CD4-positive, alpha-beta T cell treated with Interleukin-15 for 1 hour (primary cell): ENCODE measurements around the gene LPP.
"Not testable (repeated sequence)": the region's sequence is repeated elsewhere in the genome, so short reads cannot be mapped to it uniquely, and the experiment has no call there.

Experiments used
- DNase-seq: peaks from one replicate; pipeline ENCODE4 v3.0.0-alpha.2; 2020

LPP gene

DNA sequence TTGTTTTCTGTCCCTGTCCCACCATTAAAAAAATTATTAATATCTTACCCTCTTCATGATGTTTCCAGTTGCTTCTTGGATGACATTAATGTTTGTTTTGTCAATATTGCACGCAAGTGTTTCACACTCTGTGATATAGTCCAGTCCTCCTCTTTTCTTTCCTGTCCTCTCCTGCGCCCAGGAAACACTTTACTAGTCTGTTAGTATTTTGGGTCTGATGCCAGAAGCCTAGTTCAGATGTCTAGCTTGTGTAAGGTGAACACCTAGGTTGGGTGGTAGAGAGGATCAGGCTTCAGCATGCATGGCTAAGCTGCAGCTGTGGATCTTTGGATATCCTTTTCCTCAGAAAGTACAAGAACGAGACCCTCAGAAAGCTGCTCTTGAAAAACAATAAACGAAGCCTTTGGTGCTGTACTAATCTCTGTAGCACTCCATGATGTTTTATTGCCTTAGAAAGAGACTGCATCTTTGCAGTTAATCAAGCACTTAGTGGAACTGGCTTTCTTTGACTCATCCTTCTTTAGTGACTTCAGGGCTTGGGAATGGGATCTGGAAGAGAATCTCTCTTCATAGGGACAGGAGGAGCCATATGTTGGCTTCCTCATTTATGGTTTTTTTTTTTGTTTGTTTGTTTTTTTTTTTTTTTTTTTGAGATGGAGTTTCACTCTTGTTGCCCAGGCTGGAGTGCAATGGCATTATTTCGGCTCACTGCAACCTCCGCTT is 253.4 kb downstream of the LPP start:
- DNase-seq, result no peak

GRCh38 chr3:188408831-188409230 is 254.9 kb downstream of the LPP start:
- no peak for DNase-seq

DNA sequence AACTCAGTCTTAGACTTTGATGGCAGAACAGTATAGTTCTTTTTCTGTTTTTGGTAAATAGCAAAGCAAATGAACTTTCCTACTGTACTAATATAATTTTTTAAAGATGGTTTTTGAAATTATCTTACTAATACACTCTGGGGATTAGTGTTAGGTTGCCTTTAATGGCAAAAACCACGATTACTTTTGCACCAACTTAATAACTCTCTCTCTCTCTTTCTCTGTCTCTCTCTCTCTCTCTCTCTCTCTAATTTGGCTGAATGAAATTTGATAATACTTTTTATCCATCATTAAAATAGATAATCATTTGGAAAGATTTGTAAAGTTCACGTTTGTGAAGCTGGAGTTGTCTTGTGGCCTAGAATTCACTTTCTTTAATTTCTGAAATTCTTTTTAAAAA is 257.8 kb downstream of the LPP start:
- DNase-seq, result no peak

DNA sequence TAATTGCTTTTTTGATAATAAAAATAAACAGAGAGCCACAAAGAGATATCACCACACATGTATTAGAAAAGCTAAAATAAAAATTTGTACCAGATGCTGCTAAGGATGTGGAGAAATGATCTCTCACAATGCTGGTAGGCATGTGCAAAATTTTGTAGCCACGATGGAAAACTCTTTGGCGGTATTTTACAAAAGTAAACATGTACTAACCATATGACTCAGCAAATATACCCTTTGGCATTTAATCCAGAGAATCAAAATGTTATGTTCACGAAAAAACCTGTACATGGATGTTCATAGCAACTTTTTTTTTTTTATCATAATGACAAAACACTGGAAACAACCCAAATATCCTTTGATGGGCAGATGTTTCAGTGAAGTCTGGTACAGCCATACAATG is 261.2 kb downstream of the LPP start:
- no peak for DNase-seq

DNA sequence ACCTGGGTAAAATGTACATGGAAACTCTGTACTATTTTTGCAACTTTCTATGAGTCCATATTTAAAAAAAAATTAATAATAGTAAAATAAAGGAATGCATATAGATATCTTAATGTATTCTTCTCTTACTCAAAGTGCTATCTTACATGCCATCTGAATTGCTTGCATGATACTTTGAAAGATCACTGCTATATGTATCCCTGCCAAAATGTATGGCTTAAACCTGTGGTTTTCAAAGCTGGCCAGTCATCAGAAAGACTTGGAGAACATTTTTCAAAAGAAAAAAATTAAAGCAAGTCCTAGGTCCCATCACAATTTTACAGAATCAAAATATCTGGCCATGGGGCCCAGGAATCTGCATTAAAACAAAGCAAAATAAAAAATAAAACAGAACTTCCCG is 262.1 kb downstream of the LPP start:
- no peak for DNase-seq

DNA sequence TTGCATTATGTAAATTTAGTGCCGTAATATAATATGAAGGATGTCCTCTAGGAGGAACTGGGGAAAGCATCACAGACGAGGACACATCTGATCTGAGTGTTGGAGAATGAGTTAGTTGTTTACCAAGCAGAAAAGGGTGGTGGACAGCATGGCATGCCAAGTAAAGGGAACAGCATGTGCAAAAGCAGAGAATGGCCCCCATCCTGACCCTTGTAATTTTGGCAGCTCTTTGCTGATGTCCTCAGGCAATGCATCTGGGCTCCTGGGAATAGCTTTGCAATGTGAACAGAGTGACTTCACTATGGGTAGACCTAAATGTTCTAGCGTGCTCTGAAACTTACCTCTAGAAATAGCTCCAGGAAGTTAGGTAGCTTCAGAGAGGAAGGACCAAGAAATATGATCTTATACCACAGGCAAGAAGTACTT is 263.3 kb downstream of the LPP start:
- DNase-seq, result no peak

DNA sequence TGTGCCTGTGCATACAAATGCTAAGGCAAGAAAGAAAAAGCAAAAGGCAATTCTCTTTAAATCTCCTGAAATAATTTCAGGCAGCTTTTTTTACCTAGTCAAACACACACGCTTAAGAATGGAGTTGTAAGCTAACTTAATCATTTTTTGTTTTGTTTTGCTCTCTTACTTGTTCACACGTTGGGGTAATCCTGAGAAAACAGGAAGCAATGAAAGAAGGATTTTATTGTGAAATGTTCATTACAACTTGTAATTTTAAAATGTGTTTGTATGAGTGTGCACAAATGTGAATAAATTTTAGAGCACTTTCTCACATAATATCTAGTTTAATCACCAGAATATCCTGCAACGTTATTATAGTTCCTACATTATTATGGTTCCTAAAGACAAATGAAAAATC is 263.8 kb downstream of the LPP start:
- DNase-seq, result no peak

GRCh38 chr3:188421151-188421821 is 267.3 kb downstream of the LPP start:
- no peak for DNase-seq

- DNase-seq, result peak; percentile 74
These were observed 268.0 kb downstream of the LPP start for GRCh38 chr3:188421836-188422540.

DNA sequence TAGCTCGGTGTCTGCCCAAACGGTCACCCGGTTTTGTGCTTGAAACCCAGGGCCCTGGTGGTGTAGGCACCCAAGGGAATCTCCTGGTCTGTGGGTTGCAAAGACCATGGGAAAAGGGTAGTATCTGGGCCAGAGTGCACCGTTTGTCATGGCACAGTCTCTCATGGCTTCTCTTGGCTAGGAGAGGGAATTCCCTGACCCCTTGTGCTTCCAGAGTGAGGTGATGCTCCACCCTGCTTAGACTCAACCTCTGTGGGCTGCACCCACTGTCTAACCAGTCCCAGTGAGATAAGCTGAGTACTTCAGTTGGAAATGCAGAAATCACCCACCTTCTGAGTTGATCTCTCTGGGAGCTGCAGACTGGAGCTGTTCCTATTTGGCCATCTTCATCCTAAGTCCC is 274.0 kb downstream of the LPP start:
- DNase-seq, result not testable (repeated sequence)

- DNase-seq, result no peak
These were observed 277.1 kb downstream of the LPP start for GRCh38 chr3:188431040-188431439.

DNA sequence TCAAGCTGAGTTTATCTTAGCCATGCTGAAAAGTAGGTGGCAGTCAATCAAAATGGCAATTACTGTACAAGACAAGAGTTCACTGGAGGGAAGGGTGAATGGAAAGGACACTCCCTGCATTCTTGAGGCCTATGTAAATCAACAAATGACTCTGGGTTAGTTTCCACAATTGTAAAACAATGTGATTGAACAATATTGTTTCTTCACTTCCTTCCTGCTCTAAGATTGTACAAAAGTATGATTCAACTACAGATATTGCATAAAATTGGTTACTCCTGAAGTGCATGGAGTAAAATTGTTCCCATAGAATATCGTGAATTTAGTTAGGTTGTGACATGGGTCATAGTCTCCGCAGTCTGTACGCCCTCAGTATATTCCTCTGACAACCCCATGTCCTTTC is 277.6 kb downstream of the LPP start:
- no peak for DNase-seq

- peak; percentile 63 for DNase-seq
These were observed 279.0 kb downstream of the LPP start for GRCh38 chr3:188432802-188433520.

DNA sequence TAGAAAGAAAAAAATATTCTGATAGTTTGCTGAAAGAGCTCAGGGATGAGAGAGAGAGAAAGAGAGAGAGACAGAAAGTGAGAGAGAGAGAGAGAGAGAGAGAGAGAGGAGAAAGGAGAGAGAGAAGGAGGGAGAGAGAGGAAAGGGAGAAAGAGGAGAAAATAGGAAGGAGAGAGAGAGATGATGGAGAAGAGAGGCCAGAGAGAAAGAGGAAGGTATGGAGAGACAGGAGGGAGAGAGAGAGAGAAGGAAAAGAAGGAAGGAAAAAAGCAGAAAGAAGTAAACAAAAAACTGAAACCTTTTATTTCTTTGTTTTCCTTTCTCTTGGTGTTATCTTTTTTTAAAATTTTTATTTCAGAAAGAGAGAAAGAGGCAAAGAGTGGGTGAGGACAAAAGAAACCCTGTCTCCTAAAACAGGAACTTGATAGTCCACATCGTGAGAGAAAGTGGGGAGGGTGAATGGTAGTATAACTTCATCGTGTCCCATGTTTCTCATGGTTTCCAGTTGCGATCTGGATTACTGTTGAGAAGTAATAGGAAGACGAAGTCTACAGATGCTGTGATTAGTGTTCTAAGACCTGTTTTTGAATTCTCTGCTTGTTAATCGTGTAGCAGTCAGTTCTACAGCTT is 279.7 kb downstream of the LPP start:
- DNase-seq, result no peak

DNA sequence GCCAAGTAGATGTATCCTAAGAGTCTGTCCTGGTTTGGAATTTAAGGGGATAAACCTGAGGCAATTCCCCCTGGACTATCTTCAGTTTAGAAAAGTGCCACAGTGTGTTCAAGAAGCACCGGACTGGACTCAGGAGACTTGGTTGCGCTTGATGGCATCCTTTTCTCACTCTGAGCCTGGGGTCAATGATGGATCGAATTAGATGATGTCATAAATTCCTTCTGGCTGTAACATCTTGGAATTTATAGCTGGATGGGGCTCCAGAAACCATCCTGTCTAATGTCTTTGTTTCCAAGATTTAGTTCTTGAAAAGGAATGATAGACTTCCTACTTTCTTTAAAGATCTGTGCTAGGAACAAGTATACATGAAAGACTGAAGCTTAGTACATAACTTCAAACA is 280.6 kb downstream of the LPP start:
- no peak for DNase-seq

DNA sequence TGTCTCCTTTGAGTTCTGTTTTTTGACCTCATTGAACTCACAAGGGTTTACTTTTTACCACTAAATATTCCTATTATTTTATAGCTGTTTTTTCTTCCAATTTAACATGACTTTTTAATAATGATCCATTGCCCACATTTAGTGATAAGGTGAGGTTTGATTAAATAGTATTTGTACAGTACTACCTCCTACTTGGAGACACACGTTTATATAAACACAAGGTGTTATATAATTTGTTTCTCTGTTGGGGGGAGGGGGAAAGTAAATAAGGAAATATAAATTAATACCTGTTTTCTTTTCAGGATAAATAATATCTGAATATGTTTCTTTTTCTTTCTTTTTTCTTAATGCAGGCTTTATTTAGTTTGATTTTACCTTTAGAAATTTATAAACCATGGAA is 281.3 kb downstream of the LPP start:
- DNase-seq, result no peak

DNA sequence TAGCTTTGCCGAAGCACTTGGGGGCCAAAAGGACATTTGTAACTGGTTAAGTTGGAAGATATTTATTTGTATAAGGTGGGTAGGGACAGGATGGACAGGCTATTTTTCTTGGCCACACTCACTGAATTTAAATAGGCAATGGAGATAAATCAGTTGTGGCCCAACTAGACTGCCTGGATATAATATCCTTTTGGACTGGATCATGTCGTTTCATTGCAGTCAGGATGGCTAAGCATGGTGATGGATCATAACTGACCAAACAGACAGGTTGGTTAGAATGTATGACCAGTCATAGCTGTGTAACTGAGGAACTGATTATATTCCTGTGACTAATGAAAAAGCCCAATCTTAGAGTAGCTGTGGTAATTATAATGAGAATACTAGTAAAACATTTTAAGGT is 284.0 kb downstream of the LPP start:
- no peak for DNase-seq

GRCh38 chr3:188439080-188439479 is 285.1 kb downstream of the LPP start:
- DNase-seq, result peak; percentile 77

GRCh38 chr3:188440340-188440972 is 286.5 kb downstream of the LPP start:
- no peak for DNase-seq

DNA sequence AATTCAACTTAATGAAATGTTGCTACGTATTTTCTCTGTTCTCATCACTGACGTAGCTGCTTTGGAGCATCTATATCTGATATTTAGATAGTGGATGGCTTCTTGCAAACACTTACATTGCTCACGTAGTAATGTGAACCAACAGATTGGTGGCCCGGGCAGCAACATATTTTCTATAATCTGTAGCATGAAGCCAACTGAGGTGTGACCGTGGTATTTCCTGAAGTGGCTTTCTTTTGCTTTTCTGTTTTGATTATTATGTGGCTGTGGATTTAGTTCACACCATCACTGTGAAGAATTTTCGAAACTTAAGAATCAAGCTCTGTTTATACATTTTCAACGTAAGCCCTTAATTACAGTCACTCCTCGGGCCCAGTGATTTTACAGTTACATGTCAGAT is 288.5 kb downstream of the LPP start:
- DNase-seq, result peak; percentile 24

DNA sequence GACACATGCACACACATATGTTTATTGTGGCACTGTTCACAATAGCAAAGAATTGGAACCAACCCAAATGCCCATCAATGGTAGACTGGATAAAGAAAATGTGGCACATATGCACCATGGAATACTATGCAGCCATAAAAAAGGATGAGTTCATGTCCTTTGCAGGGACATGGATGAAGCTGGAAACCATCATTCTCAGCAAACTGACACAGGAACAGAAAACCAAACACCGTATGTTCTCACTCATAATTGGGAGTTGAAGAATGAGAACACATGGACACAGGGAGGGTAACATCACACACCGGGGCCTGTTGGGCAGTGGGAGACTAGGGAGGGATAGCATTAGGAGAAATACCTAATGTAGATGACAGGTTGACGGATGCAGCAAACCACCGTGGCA is 291.2 kb downstream of the LPP start:
- DNase-seq, result not testable (repeated sequence)

GRCh38 chr3:188446014-188446413 is 292.1 kb downstream of the LPP start:
- no peak for DNase-seq
